GM18526 (cell line): ENCODE results near the gene TMEM200A.

Experiments
- POLR2A ChIP-seq: IDR thresholded peaks from 3 replicates; pipeline ENCODE4 v1.6.1; 2011; ENCODE audit not compliant: insufficient read length; ENCODE audit errors: extremely low read depth

The TMEM200A gene

DNA sequence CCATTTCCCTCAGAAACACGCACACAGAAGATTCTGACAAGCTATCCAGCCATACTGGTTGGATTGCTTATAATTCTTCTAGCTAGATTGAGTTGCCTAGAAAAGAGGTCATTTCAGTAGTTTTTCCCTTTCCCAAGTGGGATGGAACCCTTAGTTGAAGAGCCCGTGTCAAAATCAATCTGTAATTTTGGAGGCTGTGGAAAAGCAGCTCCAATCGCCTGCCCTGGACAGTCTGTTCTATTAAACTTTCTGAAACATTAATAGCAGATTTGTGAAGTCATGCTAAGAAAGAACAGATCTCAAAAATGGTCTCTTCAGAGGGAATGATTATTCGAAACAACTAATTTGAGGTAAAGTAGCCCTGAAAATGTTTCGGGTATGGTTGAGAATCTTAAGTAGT lies 29.3 kb downstream of the TMEM200A start:
- TF ChIP-seq POLR2A = no peak

DNA sequence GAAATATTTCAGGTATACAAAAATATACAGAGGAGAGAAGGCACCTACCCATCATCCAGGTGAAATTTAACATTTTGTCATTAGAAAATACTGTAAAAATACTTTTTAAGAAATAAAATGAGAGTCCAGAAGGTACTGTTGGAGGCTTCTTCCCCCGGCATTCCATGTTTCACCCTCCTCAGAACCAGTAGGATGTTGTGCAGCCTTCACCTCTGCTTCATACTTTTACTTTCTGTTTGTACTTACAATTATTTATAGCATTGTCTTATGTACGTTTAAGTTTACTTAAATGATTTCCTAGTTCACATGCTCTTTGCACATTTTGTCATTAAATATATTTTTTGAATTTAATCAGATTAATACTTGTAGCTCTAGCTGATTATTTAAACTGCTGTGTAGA lies 30.9 kb downstream of the TMEM200A start:
- TF ChIP-seq POLR2A = no peak

DNA sequence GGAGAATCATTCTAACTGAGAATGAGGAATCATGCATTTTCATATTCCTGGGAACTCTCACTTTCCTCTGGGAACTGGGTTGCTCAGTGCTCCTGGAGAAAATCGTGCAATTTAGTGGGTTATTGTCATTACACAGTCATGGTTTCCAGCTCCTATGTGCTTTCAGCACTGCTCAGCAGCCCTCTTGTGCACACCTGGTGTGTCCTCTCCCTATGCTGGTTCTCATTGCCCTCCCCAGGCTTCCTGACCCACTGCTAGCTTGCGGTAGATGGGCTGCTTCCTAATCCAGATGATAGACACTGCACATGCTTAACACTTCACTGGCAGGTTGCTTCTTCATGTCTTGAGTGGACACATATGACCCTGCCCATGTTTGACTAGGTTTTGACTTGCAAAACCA lies 39.7 kb downstream of the TMEM200A start:
- no peak for TF ChIP-seq POLR2A

DNA sequence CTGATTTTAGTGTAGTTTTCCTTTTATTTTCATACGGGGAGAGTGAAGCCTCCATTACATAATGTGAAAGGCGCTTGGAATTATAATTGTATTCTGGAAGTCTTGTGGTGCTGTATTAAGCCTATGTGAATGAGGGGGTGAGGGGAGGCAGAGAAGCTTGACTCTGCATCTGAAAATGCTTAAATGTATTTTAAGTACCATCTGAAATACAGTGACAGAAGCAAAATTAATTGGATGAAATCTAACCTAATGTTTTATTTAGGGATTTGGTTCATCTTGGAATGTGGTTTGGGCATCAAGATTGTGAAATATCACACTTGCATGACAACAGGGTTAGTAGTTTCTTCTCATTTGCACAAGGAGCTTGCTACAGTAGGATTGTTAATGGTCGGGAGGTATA lies 41.2 kb downstream of the TMEM200A start:
- no peak for TF ChIP-seq POLR2A

DNA sequence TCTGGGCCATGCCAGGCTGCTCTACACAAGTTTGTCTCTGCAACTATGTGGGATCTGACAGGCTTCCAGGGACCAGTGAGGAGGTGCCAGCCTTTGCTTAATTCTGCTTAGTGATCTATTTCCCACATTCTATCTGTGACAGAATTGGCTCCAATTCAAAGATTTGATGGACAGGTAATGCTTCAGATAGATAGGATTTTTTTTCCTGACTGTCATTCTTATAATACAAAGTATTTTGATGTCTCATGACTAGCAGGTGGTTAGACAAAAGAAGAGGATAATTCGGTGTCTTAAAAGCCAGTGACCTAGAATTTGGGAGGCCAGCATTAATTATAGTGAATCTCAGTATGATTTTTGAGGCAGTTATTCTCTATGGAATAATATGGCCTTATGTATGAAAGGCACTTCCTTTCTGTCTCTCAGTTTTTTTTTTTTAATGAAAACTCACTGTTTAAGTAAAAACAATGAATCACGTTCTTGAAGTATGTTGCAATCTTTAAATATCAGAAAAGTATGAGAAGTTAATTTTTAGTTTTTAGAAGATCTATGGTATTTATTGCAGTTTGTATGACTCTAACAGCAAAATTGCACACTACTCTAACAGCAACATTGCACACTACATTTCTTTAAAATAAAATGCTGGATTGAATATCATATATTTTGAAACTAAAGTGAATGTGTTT lies 43.7 kb downstream of the TMEM200A start:
- no peak for TF ChIP-seq POLR2A

DNA sequence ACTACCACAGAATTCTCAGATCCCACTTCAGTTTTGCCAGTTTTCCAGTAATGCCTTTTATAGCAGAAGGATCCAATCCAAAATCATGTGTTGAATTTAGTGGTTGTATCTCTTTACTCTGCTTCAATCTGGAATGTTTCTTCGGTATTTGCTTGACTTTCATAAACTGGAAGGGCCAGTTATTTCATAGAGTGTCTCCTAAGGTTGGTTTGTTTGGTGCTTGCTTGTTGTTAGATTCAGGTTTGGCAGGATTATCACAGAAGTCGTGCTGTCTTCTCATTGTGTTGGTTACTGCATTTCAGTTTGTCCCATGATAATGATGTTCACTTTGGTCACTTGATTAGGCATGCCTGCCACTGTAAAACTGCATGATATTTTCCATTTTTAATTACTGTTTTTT lies 45.7 kb downstream of the TMEM200A start:
- no peak for TF ChIP-seq POLR2A

DNA sequence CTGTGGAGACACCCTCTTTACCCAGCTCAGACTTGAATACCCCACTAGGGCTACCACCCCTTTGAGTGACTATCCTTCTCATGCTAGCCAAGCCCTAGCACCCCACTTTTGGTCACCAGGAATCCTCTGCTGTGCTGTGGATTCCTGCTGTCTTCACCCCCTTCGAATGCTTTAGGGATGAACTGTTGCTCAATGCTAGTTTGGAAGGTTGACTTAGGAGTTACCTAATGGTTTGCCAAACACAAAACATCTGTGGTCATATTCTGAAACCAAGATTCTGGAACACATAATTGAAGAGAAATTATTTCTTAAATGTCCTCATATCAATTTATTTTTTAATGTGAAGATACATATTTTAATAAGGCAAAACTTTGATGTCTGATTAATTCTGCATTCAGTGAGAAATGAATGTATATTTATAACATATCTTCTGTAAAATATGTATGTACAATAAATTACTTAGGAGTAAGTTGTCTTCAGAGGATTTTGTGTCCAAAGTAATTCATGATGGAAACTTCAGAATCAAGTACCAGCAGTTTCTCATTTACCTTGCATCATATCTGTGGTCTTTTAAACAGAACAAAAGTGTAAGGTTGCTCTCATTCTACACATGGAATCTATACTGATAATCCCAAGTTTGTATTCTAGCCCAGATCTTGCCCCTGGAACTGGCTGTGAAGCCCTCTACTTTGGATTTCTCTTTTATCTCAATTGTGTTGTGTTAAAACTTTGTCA lies 46.9 kb downstream of the TMEM200A start:
- TF ChIP-seq POLR2A = no peak

DNA sequence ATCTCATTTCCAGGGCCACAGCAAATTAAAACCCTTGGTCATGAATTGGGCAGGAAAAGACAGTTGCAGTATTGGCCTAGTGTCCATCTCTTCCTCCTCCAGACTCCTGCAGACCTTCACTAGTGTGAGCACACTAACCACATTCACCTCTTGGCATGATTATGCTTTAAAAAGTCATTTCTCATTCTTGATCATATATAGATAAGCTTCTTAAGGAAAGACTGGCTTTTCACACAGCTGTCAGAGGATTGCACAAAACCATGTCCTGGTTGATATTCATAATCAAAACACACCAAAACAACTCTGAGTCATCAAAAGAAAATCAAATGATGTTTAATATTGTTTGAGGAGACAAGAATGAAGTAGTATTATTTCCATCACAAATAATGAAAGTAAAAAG lies 52.1 kb downstream of the TMEM200A start:
- no peak for TF ChIP-seq POLR2A

DNA sequence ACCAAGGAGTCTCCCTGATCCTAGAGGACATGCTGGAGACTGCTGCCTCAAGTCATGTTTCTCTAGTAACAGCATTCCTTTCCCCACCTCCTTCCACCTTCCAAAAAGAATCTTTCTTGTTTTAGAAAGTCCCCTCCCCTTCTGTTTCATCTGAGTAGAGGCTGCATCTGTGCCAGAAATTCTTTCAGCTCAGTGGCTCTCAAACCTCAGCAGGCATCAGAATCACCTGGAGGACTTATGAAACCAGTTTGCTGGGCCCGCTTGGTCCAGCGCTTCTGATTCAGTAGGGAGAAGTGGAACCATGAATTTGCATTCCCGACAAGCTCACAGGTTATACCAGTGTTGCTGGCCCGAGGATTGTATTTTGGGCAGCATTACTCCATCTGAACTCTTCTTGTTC lies 55.1 kb downstream of the TMEM200A start:
- no peak for TF ChIP-seq POLR2A

DNA sequence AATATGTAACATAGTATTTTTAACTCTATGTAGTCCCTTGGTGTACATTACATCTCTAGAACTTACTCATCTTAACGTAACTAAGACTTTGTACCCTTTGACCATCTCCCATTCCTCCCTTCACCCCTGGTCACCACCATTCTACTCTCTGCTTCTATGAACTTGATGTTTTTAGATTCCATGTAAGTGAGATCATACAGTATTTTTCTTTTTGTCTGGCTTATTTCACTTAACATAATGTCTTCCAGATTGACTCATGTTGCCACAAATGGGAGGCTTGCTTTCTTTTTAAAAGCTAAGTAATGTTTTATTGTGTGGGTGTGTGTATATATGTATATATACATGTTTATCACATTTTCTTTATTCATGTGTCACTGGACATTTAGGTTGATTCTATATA lies 55.8 kb downstream of the TMEM200A start:
- TF ChIP-seq POLR2A = no peak

DNA sequence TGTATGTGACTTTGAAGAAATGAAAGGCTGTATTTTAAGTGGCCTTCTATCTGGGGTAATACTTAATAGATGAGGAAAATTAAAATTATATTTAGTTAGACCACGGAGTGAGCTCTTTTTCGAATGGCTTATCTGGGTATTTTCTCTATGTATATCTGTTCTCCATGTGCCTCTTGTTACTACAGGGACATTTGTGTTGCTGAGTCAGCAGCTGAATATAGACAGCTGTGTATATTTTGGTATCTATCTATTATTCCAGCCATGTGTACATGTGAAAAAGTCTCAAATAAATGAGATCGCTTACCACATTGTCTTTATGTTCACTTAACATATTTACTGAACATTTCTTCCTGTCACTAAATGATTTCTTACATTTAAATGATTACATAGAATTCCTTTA lies 57.2 kb downstream of the TMEM200A start:
- TF ChIP-seq POLR2A = no peak

DNA sequence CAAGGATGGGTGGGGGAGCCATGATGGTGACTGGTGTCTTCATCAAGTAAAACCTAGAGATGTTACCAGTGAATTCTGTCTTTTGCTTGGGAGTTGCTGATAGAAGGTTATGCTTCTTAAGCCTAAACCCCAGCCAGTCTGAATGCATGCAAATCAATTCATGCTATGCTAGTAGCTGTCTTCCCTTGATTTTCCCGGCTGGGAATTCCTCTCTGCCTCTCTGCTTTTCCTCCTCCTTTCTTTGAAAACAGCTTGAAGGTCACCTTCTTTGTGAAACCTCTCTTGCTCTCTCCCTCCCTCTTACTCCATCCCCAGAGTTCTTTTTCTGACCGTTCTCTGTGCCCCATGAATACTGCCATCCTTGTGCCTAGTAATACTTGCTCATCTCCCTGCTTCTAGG lies 58.9 kb downstream of the TMEM200A start:
- no peak for TF ChIP-seq POLR2A

DNA sequence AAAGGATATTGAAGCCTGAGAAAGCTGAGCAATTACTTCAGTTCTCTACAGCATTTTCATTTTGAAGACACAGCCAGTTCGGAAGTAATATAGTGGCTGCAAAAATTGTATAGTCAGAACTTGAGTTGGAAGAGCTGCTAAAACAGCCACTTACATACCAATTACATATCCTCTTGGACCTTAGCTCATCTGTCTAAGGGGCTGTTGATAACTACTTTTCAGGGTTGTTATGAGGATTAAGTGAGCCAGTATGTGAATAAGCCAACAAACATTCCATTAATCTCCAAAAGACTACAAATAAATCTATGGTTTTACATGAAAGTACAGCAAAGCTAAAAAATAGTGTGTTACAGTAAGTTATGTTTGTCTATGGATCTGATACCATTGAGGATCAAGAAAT lies 59.7 kb downstream of the TMEM200A start:
- TF ChIP-seq POLR2A = no peak

DNA sequence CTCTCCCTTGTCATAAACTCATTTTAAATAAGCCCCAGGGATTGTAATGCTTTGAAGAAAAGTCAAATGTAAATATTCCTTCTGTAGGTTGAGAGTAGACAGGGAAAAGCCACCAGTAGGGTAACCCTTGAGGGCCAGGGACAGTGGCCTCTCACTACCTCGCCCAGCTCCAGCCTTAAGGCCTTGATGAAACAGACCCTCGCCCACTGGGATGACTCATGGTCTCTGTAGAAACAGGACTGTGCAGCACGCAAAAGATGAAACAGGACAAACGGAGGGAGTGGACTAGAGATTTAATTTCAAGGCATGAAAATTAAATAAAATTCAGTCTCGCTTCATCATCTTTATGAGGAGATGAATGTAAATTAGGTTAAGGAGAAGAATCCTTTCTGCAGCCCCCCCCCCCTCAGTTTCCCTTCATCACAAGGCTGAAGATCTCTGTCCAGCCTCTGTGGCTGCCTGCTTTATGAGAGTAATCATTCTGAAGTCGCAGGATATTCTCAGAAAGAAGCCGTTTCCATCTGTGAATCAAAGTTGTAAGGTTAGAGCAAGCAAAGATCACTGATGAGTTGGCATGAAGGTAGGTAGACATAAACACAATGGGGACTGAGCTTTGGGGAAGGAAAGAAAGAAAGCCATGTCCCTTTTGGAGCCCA lies 60.4 kb downstream of the TMEM200A start:
- TF ChIP-seq POLR2A = no peak

DNA sequence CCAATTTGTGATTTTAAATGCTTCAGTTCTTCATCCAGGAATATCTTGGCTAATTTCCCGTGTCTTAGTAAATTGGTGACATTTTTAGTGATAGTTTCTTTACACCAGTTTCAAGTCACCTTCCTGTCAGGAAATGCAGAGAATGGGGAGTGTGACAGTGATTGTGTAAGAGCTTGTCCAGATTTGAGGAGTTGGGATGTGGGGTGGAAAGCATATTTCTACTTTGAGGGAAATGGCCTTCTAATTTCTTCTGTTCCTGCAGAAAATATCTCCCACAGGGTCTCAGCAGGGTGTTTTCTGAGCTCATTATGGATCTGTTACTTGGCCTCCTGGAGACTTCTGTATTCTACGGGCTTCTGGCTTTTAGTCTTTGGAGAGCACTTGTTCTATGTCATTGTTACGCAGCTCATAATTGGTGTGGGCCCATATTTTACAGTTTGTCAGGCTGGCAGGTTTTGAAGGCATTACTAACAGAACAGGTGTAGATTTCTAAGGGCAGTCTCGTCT lies 65.6 kb downstream of the TMEM200A start:
- no peak for TF ChIP-seq POLR2A

DNA sequence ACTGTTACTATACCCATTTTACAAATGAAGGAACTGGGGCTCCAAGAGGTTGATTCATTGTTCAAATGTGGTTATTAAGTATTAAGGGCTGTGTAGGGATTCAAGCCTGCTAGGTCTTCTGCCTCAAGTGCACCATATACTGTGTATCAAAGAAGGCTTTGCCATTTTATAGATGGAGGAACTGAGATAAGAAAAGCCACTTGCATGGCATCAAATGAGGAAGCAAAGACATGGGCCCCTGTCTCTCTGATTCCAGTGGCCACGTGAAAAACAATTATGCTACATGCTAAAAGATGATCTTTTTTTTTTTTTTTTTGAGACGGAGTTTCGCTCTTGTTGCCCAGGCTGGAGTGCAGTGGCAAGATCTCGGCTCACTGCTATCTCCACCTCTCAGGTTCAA lies 67.0 kb downstream of the TMEM200A start:
- TF ChIP-seq POLR2A = no peak
